Raji (cell line): ENCODE measurements around the gene NDUFA7.
A peak's percentile ranks its signal among the peaks of the same experiment; 100 is the strongest.

Experiments used
- POLR2A ChIP-seq: IDR thresholded peaks from 2 replicates; pipeline ENCODE4 v1.6.1; 2011; ENCODE audit warnings: low read depth, low read length, control low read depth; ENCODE audit not compliant: insufficient read depth

NDUFA7 gene

DNA sequence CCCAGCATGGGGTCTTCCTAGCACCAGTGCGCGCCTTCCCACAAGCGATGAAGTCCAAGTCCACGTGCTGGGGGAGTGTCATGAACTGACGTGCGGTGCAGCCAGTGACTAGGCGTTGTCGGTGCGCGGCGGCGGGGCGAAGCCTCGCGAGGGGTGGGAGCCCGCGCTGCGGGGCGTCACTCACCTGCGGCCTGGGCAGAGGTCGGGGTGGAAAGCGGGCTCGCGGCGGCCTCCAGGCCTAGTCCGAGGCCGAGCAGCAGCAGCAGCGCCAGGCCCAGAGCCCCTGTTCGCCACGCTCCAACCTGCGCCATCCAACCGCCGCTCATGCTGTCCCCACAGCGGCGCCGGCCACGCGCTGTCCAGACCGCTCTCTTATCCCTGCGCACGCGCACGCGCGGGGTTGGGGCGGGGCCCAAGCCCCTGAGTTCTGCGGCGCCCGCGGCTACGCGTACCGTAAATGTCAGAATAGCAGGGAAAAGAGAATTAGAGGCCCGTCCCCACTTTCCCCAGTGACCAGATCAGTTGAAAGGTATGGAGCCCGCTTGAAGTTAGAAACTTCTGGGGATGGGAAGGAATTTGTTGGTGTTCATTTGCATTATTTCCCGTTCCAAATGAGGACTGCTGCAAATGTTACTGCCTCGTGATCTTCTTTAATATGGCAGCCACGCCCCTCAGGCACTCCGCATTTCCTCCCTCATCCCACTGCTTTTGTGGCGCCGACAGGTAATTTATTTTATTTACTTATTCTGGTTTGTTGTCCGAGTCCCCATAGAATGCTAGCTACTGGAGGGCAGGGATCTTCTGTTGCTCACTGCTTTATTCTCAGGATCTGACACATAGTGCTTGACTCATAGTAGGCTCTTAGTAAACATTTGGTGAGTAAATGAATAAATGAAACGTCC lies 13.0 kb downstream of the NDUFA7 start, which contains the start of gene CD320:
Gene CD320, minus strand, starts transcription at position 394 of the 902 bp plus-strand sequence. Its CDS starts 68 bp downstream, at position 326.
- peak; percentile 92 for TF ChIP-seq POLR2A

DNA sequence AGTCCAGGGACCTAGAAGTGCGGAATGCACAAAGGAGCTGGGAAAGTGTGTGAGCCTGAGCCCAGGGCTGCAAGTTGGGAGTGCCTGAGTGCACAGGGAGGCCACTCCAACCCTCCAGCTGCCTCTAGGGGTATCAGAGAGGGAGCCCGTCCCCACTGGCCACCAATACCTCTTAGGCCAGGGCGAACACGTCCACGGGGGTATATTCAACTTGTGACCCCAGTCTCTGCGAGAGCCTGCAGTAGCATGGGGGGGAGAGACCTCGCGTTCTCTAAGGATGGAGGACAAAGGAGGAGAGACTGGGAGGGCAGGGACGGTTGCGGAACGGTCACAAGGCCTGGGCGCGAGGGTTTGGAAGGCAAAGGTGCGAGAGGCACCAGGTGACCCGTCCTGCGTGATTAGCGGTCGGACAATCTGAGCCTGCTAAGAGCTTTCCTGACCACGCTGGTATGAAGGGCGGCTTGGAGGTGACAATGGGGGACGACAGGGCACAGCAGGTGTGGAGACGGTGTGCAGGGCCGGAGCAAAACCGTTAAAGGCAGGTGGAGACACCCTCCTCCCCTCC lies 13.7 kb downstream of the NDUFA7 start:
- no peak for TF ChIP-seq POLR2A

GRCh38 chr19:8306235-8307054 lies 14.7 kb downstream of the NDUFA7 start:
- no peak for TF ChIP-seq POLR2A

- no peak for TF ChIP-seq POLR2A
Measured at GRCh38 chr19:8305798-8306197, 15.4 kb downstream of the NDUFA7 start.

DNA sequence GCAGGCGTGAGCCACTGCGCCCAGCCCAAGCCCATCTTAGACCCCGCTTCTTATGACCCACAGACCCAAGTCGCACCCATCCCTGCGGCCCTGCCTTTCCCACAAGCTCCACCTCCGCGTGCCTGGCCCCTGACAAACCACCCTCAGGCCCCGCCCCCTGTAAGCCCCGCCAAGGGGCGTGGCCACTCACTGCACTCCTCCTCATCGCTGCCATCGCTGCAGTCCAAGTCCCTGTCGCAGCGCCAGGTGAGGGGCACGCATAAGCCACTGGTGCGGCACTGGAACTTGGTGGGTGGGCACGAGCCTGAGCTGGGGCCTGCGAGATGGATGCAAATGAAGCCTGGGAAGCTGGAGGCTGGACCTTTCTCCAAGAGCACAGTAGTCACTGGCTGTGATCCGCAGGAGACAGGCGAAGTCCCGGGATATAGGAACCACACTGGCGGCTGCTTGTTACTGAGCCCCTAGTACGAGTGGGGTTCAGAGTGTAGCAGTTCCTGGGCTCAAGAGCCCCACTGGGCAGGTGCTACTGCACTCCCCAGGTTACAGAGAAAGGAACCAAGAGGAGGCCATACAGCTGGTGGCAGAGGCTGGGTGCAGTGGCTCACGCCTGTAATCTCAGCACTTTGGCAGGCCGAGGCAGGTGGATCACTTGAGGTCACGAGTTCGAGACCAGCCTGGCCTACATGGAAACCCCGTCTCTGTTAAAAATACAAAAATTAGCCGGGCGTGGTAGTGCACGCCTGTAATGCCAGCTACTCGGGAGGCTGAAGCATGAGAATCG lies 16.1 kb downstream of the NDUFA7 start:
- TF ChIP-seq POLR2A, result no peak

GRCh38 chr19:8302734-8303133 lies 18.4 kb downstream of the NDUFA7 start:
- no peak for TF ChIP-seq POLR2A

GRCh38 chr19:8302357-8302691 lies 18.9 kb downstream of the NDUFA7 start:
- no peak for TF ChIP-seq POLR2A

GRCh38 chr19:8269724-8270123 lies 51.5 kb downstream of the NDUFA7 start:
- TF ChIP-seq POLR2A, result no peak

- TF ChIP-seq POLR2A, result no peak
Measured at GRCh38 chr19:8265872-8266271, 55.3 kb downstream of the NDUFA7 start.

- TF ChIP-seq POLR2A, result no peak
Measured at GRCh38 chr19:8262431-8262830, 58.7 kb downstream of the NDUFA7 start.

GRCh38 chr19:8261881-8262280 lies 59.3 kb downstream of the NDUFA7 start:
- no peak for TF ChIP-seq POLR2A

DNA sequence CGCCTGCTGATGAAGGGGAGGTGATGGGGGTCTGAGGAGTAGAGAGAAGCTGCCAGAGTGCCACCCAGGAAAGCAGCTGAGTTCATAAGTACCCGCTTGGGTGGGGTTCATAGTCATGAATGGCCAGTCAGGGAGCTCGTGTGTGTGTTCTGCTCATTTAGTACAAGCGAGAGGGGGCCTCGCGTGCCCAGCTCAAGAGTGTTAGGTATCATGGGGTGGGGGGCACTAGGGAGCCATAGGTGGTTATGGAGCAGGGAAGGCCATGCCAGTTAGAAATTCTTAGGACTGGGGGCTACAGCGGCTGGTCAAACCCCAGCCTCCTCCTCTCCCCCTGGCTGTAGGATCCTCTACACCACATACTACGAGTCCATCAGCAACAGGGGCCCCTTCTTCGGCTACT lies 59.8 kb downstream of the NDUFA7 start:
- TF ChIP-seq POLR2A, result no peak
